ENCODE results near the gene CDC20B. TPM values are rescaled to one million over a fixed set of nuclear protein-coding genes. Genes with fewer than 3 reads are reported as not detected.

The CDC20B gene
- total and polyA plus RNA-seq, 7 donors = not detected

- no peak for TF ChIP-seq EP300 (IDR thresholded peaks at IDR 0.05)
- TF ChIP-seq POLR2A (IDR thresholded peaks at IDR 0.05) = no peak
- TF ChIP-seq CTCF (IDR thresholded peaks at IDR 0.05) = no peak
- TF ChIP-seq POLR2AphosphoS5 (IDR thresholded peaks at IDR 0.05) = no peak
- no peaks in the 10 kb centered on the region for H3K4me1 ChIP-seq
- no peak for DNase-seq
- no peaks in the 10 kb centered on the region for H3K9me3 ChIP-seq
- intact Hi-C loops (cut with DNase I) = no loop called here
- no peaks in the 10 kb centered on the region for H3K36me3 ChIP-seq
- H3K27ac ChIP-seq = no peak overlapping the region
- H3K27me3 ChIP-seq = no peaks in the 10 kb centered on the region
- WGBS, 2 donors = 55 to 78% methylated on average over 9 of the region's 9 CpGs
- no peak overlapping the region for H3K4me3 ChIP-seq
These were observed 31.9 kb downstream of the CDC20B start for GRCh38 chr5:55140908-55141665.

GRCh38 chr5:55136521-55136920 lies 36.5 kb downstream of the CDC20B start:
- TF ChIP-seq POLR2AphosphoS5 (IDR thresholded peaks at IDR 0.05) = no peak
- no peak for TF ChIP-seq POLR2A (IDR thresholded peaks at IDR 0.05)
- no peak for TF ChIP-seq EP300 (IDR thresholded peaks at IDR 0.05)
- no peak for TF ChIP-seq CTCF (IDR thresholded peaks at IDR 0.05)
- Histone ChIP-seq H3K9me3 (no peaks in the 10 kb centered on the region), H3K4me3 (no peak overlapping the region), H3K27me3 (no peaks in the 10 kb centered on the region), H3K36me3 (no peaks in the 10 kb centered on the region), H3K27ac (no peak overlapping the region), H3K4me1 (no peaks in the 10 kb centered on the region)
- no peak for DNase-seq
- WGBS, 2 donors = 68 to 77% methylated on average over 3 of the region's 3 CpGs
- intact Hi-C loops (cut with DNase I) = no loop called here

GRCh38 chr5:55134053-55134722 lies 38.8 kb downstream of the CDC20B start:
- no peak for TF ChIP-seq POLR2A (IDR thresholded peaks at IDR 0.05)
- Histone ChIP-seq H3K4me1 (no peaks in the 10 kb centered on the region), H3K36me3 (no peaks in the 10 kb centered on the region), H3K4me3 (no peak overlapping the region), H3K27me3 (no peaks in the 10 kb centered on the region), H3K27ac (no peak overlapping the region), H3K9me3 (peaks cover 0 to 3% (median 0%) of the 10 kb centered on the region in 4 donors)
- WGBS, 2 donors = 72 to 74% methylated on average over 5 of the region's 5 CpGs
- intact Hi-C loops (cut with DNase I) = no loop called here
- no peak for DNase-seq

DNA sequence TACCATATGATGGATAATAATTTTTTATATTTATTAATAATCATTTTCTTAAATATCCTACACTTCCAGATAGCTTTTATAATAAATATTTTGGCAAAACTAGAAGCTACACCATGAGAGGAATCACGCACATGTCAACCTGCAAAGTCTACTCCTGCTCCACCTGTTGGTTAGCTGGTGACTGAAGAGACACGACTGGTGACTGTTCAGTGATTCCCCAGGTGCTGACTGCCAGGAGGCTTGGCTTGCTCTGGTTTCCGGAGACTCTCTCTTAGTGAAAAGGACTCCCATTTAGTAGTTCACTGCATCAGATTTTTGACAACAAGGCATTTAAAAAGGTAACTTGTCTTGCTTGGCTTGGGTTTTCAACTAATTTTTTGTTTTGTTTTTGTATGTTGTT lies 49.6 kb downstream of the CDC20B start:
- Histone ChIP-seq H3K4me3 (no peak overlapping the region), H3K4me1 (no peaks in the 10 kb centered on the region), H3K27me3 (no peaks in the 10 kb centered on the region), H3K27ac (no peak overlapping the region), H3K36me3 (no peaks in the 10 kb centered on the region), H3K9me3 (no peaks in the 10 kb centered on the region)
- TF ChIP-seq POLR2AphosphoS5 (IDR thresholded peaks at IDR 0.05) = no peak
- no peak for TF ChIP-seq CTCF (IDR thresholded peaks at IDR 0.05)
- no peak for TF ChIP-seq POLR2A (IDR thresholded peaks at IDR 0.05)
- TF ChIP-seq EP300 (IDR thresholded peaks at IDR 0.05) = no peak
- no peak for DNase-seq
- intact Hi-C loops (cut with DNase I) = no loop called here
- 61 to 78% methylated on average over 3 of the region's 3 CpGs for WGBS, 2 donors

DNA sequence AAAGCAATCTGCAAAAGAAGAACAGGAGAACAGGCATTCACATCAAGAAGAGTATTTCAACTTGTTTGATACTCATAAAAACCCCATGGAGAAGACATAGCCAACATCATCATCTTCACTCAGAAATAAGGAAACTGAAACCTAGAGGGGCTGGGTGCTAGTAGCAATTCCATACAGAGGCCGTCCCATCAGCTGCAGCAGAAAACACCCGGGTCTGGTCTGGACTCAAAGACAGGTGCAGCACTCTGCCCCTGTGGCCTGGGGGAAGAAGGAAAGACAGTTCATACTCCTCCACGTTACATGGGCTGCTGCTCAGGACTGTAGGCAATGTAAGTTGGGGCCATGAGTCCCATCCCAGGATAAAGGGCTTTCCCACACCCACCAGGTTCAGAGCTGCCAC lies 58.9 kb downstream of the CDC20B start:
- TF ChIP-seq POLR2AphosphoS5 (IDR thresholded peaks at IDR 0.05) (no peak), CTCF (IDR thresholded peaks at IDR 0.05) (no peak), POLR2A (IDR thresholded peaks at IDR 0.05) (no peak), EP300 (IDR thresholded peaks at IDR 0.05) (no peak)
- Histone ChIP-seq H3K9me3 (no peaks in the 10 kb centered on the region), H3K27ac (no peak overlapping the region), H3K4me1 (no peaks in the 10 kb centered on the region), H3K27me3 (no peaks in the 10 kb centered on the region), H3K36me3 (no peaks in the 10 kb centered on the region), H3K4me3 (no peak overlapping the region)
- intact Hi-C loops (cut with DNase I) = no loop called here
- WGBS, 2 donors = 55 to 85% methylated on average over 3 of the region's 3 CpGs
- no peak for DNase-seq

Data from sigmoid colon (tissue), 7 donors.